ENCODE data around the gene PPT2.
A peak's percentile ranks its signal among the peaks of the same experiment; 100 is the strongest.

The PPT2 gene

GRCh38 chr6:32153564-32154513, at the start of gene PPT2:
Gene PPT2, plus strand, starts transcription at chr6:32154141. Its CDS starts 454 bp downstream, at chr6:32154595.
- peak; percentile 75 for DNase-seq

DNA sequence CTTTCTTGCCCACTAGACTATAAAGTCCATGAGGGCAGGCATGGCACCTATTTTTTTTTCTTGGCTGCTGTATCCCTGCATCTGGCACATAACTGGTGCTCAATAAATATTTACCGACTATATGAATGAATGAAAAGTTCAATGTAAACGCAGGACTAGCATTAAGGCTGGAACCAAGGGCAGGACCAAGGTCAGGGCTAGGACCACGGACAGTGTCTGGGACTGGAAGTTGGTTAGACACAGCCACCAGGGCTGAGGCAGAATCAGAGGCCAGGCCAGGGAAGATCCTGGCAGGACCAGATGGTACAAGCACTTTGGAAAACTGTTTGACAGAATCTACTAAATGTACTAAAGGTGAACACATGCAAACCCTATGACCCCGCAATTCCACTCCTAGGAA, 48.5 kb upstream of the PPT2 start:
- no peak for DNase-seq

DNA sequence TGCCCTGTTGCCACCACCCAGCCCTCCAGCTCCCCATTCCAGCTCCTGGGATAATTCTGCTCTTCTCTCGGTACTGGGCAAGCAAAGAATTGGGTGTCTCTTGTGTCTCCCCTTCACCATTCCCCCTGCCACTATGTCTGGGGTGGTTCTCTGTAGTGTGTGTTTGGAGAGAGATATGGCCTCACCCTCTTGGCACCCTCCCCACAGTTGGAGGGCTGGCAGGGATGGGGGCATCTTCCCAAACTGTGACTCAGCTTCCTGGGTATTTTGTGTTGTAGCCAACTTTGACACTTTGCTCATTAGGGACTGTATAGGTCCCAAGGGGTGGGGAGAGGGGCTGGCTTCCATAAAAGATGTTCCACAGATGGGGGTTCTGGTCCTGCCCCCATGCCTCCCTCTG, 46.5 kb upstream of the PPT2 start:
- no peak for DNase-seq

DNA sequence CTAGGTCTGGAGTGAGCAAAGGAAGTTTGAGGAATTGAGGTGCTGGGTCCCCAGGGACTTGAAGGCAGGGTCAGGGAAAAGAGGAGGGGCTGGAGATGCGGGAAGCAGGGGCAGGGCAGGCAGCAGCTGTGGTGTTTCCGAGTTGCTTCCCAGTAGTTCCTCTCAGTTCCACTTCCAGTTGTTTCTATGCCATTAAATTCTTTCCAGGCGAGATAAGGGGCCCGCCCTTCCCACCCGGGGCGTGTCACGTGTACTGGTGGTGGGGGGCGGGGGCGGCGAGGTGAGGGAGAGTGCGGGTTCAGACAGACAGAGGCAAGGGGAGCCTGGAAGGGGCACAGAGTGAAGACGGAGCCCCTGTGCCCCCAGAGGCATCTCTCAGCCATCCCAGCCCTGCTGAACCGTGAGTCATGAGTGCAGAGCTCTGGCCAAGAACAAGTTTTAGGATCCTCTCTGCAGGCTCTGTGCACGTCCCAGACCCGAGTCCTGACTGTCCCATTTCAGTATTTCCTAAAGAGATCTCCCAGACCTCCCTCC, 45.8 kb upstream of the PPT2 start:
- DNase-seq, result no peak

GRCh38 chr6:32108727-32109113, 45.2 kb upstream of the PPT2 start:
- DNase-seq, result no peak

DNA sequence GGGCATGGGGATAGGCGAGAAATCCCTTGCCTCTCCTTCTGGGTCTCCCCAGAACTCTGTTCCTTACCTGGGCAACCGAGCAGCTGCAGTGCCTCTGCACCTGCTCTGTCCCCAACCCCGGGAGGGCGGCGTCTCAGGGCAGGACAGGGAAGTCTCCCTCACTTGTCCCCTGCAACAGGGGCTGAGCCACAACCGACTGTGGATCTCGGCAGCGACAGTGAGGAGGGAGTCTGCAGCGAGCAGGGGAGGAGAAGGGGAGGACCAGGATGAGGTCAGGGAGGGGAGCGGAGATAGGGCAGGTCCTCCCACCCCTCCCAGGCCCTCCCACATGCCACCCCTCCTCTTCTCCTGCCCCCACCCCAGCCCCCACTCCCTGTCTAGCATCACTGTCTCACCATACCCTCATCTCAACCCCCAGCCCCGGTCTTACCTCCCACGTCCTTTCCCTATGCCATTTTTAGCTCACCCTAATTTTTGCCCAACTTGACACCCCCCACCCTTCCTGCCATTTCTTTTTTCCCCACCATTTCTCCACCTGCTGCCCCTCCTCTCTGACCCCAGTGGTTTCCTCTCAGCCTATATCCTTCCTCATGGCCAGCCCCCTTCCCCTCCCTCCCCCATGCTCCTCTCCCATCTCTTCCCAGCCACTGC, 44.7 kb upstream of the PPT2 start, which contains the start of gene TNXB:
TSS of gene TNXB (minus strand) at position 225 of the 651 bp plus-strand sequence. CDS start 11,140 bp downstream, outside the sequence.
- no peak for DNase-seq

- no peak for DNase-seq
Observed at GRCh38 chr6:32109765-32110160, 44.2 kb upstream of the PPT2 start.

DNA sequence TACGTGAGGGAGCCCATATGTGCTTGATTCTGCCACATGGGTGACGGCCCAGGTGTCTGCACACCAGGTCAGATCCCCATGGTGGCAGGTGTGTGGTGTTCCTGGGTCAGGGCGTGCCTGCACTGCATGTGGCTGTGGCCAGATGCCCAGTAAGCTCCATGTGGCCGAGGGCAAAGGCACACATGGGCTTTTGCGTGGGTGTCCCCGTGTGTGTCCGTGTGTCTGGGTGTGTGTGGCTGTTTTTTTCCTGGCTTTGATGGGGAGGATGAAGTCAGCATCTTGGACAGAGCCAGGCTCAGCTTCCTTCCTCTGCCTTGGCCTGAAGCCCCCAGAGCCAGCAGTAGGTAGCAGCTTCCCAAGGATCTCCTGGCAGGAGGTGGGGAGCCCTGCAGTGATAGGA, 43.3 kb upstream of the PPT2 start:
- no peak for DNase-seq

DNA sequence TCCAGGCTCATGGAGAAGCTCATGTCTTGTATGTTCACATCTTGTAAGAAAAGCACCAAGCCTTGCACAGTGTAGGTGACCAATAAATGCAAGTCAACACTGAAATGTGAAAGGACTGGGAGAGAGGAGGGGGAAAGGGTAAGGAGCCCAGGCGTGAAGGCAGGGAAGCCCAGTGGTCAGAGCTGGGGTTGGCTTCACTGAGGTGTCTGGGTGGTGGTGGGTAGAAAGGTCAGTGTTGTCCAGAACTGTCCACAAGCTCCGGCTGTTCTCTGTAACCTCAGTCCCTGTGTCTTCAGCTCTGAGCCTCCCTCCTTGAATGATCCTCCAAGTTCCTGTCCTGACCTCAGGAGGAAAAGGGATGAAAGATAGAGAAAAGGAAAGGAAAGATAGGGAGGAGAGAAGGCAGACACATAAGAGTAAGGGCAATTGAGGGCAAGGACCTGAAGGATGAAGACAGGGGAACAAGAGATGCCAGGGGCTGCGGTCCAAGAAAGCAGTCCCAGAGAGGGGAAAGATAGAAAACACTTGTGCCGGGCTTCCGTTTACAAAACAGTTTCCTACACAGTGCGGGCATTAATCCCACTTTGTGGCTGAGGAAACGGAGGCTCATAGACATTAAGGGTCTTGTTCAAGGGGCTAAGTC, 42.4 kb upstream of the PPT2 start:
- no peak for DNase-seq

- no peak for DNase-seq
Observed at GRCh38 chr6:32112431-32112980, 41.4 kb upstream of the PPT2 start.

DNA sequence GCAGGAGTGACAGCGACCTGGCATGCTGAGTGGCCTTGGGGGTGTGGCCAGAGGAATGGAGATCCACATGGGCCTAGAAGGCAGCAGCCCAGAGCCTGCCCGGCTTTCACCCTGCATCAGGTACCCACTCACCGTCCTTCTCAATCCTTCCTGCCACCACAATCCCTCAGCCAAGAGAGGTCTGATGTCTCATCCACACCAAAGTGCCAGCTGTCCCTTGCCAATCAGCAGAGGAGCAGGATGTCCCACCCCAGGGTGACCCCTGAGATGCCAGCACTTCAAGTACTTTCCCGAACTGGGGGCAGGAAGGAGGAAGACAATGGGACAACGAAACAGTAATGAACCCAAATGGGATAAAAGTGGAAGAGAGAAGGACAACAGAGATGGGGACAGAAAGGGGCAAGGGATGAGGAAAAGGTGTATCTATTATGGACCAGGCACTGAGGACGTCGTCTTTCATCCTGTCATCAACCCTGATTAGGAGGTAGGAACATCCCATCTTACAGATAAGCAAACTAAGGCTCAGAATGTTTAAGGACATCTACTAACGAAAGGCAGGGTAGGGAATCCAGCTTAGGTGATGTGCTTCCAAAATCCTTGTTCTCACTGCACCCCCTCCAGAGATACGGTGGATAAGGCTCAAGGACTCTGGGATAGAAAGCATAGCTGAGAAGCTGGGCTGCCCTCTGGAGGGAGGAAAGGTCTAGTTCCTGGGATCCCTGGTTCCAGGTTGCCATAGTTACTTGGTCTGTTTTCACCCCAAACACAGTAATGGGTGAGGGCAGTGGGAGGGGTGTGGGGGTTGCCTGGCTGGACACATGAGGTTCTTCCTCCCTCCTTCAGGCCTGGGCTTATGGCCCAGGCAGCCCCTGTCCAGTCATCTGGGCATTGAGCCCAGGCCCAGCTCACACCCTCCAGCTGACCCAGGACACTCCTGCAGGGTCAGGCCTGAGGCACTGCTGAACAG, 40.3 kb upstream of the PPT2 start:
- DNase-seq, result no peak

GRCh38 chr6:32114796-32115195, 39.1 kb upstream of the PPT2 start:
- DNase-seq, result no peak

DNA sequence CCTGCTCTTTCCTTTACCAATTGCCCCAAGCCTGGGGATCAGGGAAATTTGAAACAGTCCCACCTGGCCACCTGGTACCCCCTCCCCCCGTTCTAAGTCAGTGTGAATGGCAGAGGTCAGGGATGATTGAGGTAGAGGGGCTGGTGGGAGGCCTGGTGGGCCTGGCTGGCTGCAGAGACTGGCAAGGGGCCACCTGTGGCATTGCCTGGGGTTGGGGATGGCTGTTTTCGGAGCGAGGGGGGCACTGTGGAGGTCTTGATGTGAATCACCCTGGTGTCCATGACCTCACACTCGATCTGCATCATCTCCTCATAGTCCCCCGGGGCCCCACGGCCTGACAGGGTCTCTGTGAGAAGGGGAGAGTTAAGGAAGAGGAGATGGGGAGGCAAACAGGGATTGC, 38.3 kb upstream of the PPT2 start:
- no peak for DNase-seq

DNA sequence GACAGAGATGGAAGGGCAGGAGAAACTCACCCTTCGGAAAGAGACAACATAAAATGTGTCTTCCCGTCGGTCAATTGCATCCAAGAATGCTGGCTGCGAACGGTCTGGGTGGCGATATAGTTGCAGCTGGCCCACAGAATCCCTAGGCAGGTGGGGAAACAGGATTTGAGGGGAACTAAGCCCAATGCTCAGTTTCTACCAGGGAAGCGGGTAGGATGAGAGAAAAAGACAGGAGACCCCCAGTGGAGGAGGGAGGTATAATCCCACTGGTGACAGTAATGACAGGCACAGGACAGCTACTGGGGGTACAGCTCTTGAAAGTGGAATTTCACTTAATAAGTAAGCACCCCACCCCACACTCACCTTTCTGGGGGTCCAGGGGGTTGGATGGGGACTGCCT, 37.3 kb upstream of the PPT2 start:
- DNase-seq, result no peak

DNA sequence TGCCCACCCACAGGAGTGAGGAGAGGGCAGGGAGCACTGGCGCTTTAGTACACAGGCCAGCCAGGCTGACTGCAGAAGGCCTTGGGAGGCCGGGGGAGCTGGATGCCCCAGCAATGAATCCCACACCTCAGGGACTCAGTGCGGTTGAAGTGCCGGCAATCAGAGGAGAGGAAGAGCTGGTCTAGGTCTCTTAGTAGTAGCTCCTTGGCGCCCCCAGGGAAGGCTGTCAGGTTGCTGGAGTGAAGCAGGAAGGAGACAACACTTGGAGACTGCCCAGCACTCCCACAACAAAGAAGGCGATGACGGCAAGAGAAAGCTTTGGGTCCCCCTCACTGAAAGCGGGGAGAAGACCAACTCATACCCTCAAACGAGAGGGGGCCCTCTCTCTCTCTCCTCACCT, 36.5 kb upstream of the PPT2 start:
- no peak for DNase-seq

DNA sequence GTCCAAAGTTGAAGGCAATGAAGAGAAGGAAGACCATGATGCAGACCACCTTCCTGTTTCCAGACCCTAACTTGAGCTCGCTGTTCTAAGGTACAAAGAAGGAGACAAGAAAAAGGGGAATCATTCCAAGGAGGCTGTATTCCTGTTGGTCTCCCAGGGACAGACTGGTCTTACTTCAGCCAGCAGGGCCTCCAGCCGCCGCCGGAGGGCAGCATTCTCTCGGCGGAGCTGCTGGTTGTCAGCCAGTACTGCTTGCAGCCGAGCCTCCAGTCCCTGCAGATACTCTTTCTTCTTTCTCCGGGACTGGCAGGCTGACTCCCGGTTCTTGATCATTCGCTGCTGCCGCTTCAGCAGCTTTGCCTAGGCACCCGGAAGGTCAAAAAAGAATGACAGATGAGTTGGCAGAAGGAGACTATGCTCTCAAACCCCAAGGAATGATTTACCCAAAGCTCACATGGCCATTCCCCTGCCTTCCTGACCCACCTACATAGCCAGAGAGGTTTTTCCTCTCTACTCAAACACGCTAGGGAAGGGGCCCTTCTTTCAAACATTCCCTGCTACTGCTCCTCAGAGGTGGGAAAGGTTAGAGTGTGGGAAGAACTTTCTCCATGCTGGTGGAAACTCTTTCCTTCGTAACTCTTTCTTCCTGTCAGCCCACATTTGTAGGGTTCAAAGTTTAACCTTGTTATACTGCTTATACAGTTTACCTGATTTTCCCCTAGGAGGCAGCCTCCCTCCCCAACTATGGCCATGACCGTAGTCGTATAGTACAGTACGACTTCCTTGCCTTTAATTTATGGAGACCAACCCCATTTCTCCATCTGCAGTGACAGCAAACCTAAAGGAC, 34.9 kb upstream of the PPT2 start:
- DNase-seq, result peak; percentile 75

DNA sequence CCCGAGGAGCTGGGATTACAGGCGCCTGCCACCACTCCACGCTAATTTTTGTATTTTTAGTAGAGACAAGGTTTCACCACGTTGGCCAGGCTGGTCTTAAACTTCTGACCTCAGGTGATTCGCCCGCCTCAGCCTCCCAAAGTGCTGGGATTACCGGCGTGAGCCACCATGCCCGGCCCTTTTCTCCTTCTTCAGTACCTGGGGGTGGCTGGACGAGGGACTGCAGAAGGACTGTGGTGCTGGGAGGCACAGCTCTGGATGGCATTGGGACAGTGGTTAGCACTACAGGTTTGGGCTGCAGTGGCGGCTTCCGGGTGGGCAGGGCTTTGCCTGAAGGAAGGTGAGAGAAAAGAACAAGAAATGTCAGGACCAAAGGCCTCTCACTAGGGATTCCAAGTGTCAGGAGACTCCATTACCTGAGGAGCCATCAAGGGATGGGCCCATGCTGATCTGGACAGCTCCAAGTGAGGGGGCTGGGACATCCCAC, 33.3 kb upstream of the PPT2 start:
- no peak for DNase-seq

- no peak for DNase-seq
Observed at GRCh38 chr6:32123681-32124080, 30.3 kb upstream of the PPT2 start.

- DNase-seq, result no peak
Observed at GRCh38 chr6:32126880-32127279, 27.1 kb upstream of the PPT2 start.

DNA sequence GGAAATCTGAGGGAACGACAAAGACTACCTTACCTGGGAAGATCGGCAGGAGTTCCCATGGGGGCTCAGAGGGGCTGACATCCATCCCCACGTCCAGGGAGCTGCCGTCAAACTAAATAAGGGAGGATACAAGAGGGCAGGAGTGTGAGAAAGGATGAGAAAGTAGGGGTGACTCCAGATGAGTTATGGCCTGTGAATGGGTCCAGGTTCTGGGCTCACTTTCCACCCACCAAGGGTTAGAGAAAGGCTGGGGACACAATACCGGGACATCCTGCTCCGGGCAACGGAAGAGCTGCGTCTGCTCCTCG, 26.6 kb upstream of the PPT2 start:
- no peak for DNase-seq
